Psoas muscle (tissue), 8 donors: Measurements from ENCODE around the gene VGLL2. TPM values are rescaled to one million over a fixed set of nuclear protein-coding genes. Genes with fewer than 3 reads are reported as not detected.

Experiments used
- ATAC-seq, 4 donors: fragments of 200-7000 bp; cut with Tn5 transposase; one replicate each; pipeline ENCODE4 v1.9.1; 2020; ENCODE audit warnings: moderate library complexity in 3 of 4, mild to moderate bottlenecking in 2 of 4
- DNase-seq, 2 donors: peaks; one replicate each; pipeline ENCODE4 v3.0.0-alpha.2; 2020
- H3K27ac ChIP-seq: fragments of 200-600 bp; one replicate; pipeline ENCODE4 v1.8.0; 2022
- H3K27me3 ChIP-seq, 3 donors: fragments of 200-600 bp in 1 of 3; one replicate each; pipeline versions ENCODE4 v1.6.1 to v1.8.0; 2013 to 2022; ENCODE audit warnings: low read length in 2 of 3, mild to moderate bottlenecking in 2 of 3, moderate library complexity in 1 of 3; ENCODE audit not compliant: insufficient read depth in 3 of 3
- H3K36me3 ChIP-seq, 2 donors: fragments of 200-600 bp in 1 of 2; one replicate each; pipeline versions ENCODE4 v1.6.1 to v1.8.0; 2013 to 2022; ENCODE audit warnings: low read depth in 1 of 2, mild to moderate bottlenecking in 1 of 2, moderate library complexity in 1 of 2; ENCODE audit not compliant: insufficient read depth in 1 of 2
- H3K4me1 ChIP-seq: fragments of 200-600 bp; one replicate; pipeline ENCODE4 v1.8.0; 2022
- H3K4me3 ChIP-seq: fragments of 200-600 bp; one replicate; pipeline ENCODE4 v1.8.0; 2022; ENCODE audit warnings: mild to moderate bottlenecking
- H3K9me3 ChIP-seq: fragments of 200-600 bp; one replicate; pipeline ENCODE4 v1.8.0; 2022
- CTCF ChIP-seq: fragments of 200-600 bp; IDR thresholded peaks from one replicate; pipeline ENCODE4 v1.8.0; 2022; ENCODE audit warnings: antibody characterized with exemption
- WGBS, 3 donors: extraction: QIAGEN DNeasy Blood & Tissue Kit; methylation state at CpG; one replicate each; pipeline versions ENCODE4 v1.1.6 to v1.1.7; 2013; 5-methylcytosine and 5-hydroxymethylcytosine counted together
- intact Hi-C, 2 donors: fragments of 100-400 bp; cut with DNase I; formaldehyde crosslinking; loops; one replicate each; pipeline versions ENCODE4 v1.11.0 to v1.14.2; 2022
- polyA plus RNA-seq, 3 donors: library from polyadenylated mRNA; stranded (reverse); fragments of 200-250 nt; gene quantifications; one replicate each; pipeline ENCODE4 v1.2.3, GENCODE V29; 2013
- total RNA-seq, 4 donors: library from RNA; stranded (reverse); fragmentation: NEBNext Ultra II Directional in 2 of 4; extraction: Animal tissue kit (Norgen Biotek cat#: 25700) in 2 of 4; gene quantifications; one replicate each; pipeline versions ENCODE4 v1.2.1 to v1.2.4, GENCODE V29; 2021 to 2023
- donor health status: healthy with polysubstance abuse.
- donor health status: DM: no; HTN: no; CAD: no; lungs with moderate emphysema.
- donor health status: Bipolar disorder and iron deficiency.
- donor health status: healthy.
- donor health status: DM: yes; HTN: yes; CAD: no.
- donor health status: DM: no; HTN: no; CAD: no.
- donor health status: DM: no; HTN: no; CAD: no.
- donor health status: DM: yes; HTN: yes; CAD: no.

Gene VGLL2
- total and polyA plus RNA-seq, 7 donors, result 13.1 to 108 (median 70.9) TPM

DNA sequence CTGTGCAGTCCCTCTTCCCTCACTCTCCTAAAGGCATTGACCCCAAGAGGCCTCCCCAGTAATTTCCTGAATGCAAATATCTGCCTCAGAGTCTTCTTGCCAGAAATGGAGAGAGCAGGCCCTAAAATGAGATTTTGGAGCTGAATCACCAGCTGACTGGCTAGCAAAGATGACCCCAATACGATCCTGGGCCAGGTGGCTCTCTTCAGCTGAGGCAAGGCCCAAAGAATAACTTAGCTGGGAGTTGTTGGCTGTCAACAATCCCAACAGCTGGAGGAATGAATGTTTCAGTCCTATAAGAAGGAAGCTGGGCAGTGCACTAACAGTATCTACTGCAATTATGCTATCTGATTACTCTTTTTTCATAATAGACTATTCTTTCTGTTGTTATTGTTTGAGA, 37.2 kb upstream of the VGLL2 start:
- 62 to 67% (median 64%) methylated on average over 1 of the region's 1 CpG for WGBS, 3 donors
- Histone ChIP-seq H3K4me1 (peaks cover 11% of the 10 kb centered on the region), H3K36me3 (no peaks in the 10 kb centered on the region), H3K27me3 (no peaks in the 10 kb centered on the region), H3K9me3 (no peaks in the 10 kb centered on the region), H3K27ac (peak overlapping the region; percentile 63), H3K4me3 (no peak overlapping the region)
- ATAC-seq, result no peak
- no peak for TF ChIP-seq CTCF
- intact Hi-C loops, result no loop called here
- DNase-seq, result no peak

- DNase-seq, result no peak
- no peaks in the 10 kb centered on the region for H3K36me3 ChIP-seq
- ATAC-seq, result no peak
- 85 to 92% (median 88%) methylated on average over 1 of the region's 1 CpG for WGBS, 3 donors
- H3K9me3 ChIP-seq, result no peaks in the 10 kb centered on the region
- H3K4me1 ChIP-seq, result peaks cover 11% of the 10 kb centered on the region
- no peak for TF ChIP-seq CTCF
- no peaks in the 10 kb centered on the region for H3K27me3 ChIP-seq
- intact Hi-C loops, result no loop called here
- H3K4me3 ChIP-seq, result no peak overlapping the region
- H3K27ac ChIP-seq, result no peak overlapping the region
These were observed 35.5 kb upstream of the VGLL2 start for GRCh38 chr6:117229870-117230269.

DNA sequence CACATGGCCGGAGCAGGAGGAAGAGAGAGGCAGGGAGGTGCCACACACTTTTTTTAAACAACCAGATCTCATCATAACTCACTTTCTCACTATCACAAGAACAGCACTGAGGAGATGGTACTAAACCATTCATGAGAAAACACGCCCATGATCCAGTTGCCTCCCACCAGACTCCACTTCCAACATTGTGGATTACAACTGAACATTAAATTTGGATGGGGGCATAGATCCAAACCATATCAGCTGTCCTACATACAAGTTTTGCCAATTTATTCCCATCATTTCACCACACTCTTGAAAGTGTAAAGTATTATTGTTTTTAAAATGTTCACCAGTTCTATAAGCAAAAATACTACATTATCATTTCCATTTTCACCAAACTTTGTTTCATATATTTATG, 33.9 kb upstream of the VGLL2 start:
- Histone ChIP-seq H3K27me3 (no peaks in the 10 kb centered on the region), H3K36me3 (no peaks in the 10 kb centered on the region), H3K9me3 (no peaks in the 10 kb centered on the region), H3K4me1 (peaks cover 10% of the 10 kb centered on the region), H3K27ac (peak overlapping the region; percentile 61), H3K4me3 (no peak overlapping the region)
- DNase-seq (no peak), ATAC-seq (no peak)
- TF ChIP-seq CTCF, result no peak
- WGBS, 3 donors, result 86% methylated on average over 2 of the region's 2 CpGs
- intact Hi-C loops, result no loop called here

DNA sequence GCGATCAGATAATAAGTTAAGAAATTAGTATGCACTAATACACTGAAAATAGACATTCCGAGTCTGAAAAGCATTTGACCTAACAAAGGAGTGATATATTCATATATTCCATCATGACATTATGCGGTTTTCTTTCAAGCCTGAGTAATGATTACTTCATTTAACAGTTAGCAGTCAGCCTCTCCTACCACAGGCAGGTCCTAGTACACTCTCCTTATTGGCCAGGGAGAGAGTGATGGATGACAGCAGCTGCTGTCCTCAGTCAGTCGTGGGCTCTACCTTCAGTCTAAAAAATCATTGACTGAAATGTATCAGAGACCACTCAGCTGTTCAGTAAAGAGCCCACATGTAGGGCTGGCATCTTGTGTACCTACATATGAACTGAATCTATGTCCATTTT, 33.2 kb upstream of the VGLL2 start:
- Histone ChIP-seq H3K4me1 (peaks cover 3% of the 10 kb centered on the region), H3K27me3 (no peaks in the 10 kb centered on the region), H3K36me3 (no peaks in the 10 kb centered on the region), H3K4me3 (no peak overlapping the region), H3K9me3 (no peaks in the 10 kb centered on the region), H3K27ac (peak overlapping the region; percentile 61)
- intact Hi-C loops, result no loop called here
- peak; percentile 51 to 89 (median 78) for ATAC-seq
- 26 to 36% (median 31%) methylated on average over 4 of the region's 4 CpGs for WGBS, 3 donors
- TF ChIP-seq CTCF, result no peak
- no peak for DNase-seq

- ATAC-seq (peak; percentile 53 to 88 (median 82)), DNase-seq (no peak)
- H3K4me1 ChIP-seq, result peaks cover 3% of the 10 kb centered on the region
- 17 to 28% (median 17%) methylated on average over 3 of the region's 3 CpGs for WGBS, 3 donors
- H3K27me3 ChIP-seq, result no peaks in the 10 kb centered on the region
- no peak for TF ChIP-seq CTCF
- H3K4me3 ChIP-seq, result no peak overlapping the region
- no peaks in the 10 kb centered on the region for H3K9me3 ChIP-seq
- H3K27ac ChIP-seq, result peak overlapping the region; percentile 61
- intact Hi-C loops, result no loop called here
- no peaks in the 10 kb centered on the region for H3K36me3 ChIP-seq
These were observed 32.2 kb upstream of the VGLL2 start for GRCh38 chr6:117233145-117233544.
